GOT3 (cell line): ENCODE data around the gene ATP11A.

Source experiments
- DNase-seq: peaks from one replicate; lab custom pipeline; 2025; ENCODE audit warnings: mixed read lengths; lab: John Stamatoyannopoulos, UW

ATP11A gene

GRCh38 chr13:112894673-112895481 lies 205.0 kb downstream of the ATP11A start:
- DNase-seq: no peak

- no peak for DNase-seq
These were observed 206.0 kb downstream of the ATP11A start for GRCh38 chr13:112895521-112896465.

- DNase-seq: no peak
These were observed 207.1 kb downstream of the ATP11A start for GRCh38 chr13:112896736-112897602.

GRCh38 chr13:112897603-112897955 lies 207.7 kb downstream of the ATP11A start:
- DNase-seq: no peak

GRCh38 chr13:112897956-112898620 lies 208.2 kb downstream of the ATP11A start:
- DNase-seq: no peak

- DNase-seq: no peak
These were observed 208.9 kb downstream of the ATP11A start for GRCh38 chr13:112898621-112899280.

- DNase-seq: no peak
These were observed 209.7 kb downstream of the ATP11A start for GRCh38 chr13:112899281-112900225.

- no peak for DNase-seq
These were observed 210.4 kb downstream of the ATP11A start for GRCh38 chr13:112900226-112900600.

- no peak for DNase-seq
These were observed 210.9 kb downstream of the ATP11A start for GRCh38 chr13:112900691-112901091.

GRCh38 chr13:112902101-112902651 lies 212.3 kb downstream of the ATP11A start:
- DNase-seq: no peak

GRCh38 chr13:112902669-112903068 lies 212.8 kb downstream of the ATP11A start:
- DNase-seq: no peak

- no peak for DNase-seq
These were observed 213.3 kb downstream of the ATP11A start for GRCh38 chr13:112903071-112903577.

GRCh38 chr13:112903606-112904195 lies 213.9 kb downstream of the ATP11A start:
- no peak for DNase-seq

GRCh38 chr13:112904436-112904960 lies 214.7 kb downstream of the ATP11A start:
- no peak for DNase-seq

GRCh38 chr13:112905086-112905485 lies 215.2 kb downstream of the ATP11A start:
- DNase-seq: no peak

GRCh38 chr13:112905619-112905989 lies 215.8 kb downstream of the ATP11A start:
- DNase-seq: no peak

- DNase-seq: no peak
These were observed 216.3 kb downstream of the ATP11A start for GRCh38 chr13:112905990-112906641.

- DNase-seq: no peak
These were observed 217.4 kb downstream of the ATP11A start for GRCh38 chr13:112907286-112907685.
